GM10248 (cell line): ENCODE results near the gene EIF4A2.
A peak's percentile ranks its signal among the peaks of the same experiment; 100 is the strongest.
"Not testable (repeated sequence)": the region's sequence is repeated elsewhere in the genome, so short reads cannot be mapped to it uniquely, and the experiment has no call there.

Source experiments
- CTCF ChIA-PET: fragments of 300-600 bp; sonication (Branson Sonifier 250); formaldehyde crosslinking; extraction: SDS; loops from one replicate; lab custom pipeline; 2021; ENCODE audit warnings: antibody characterized with exemption; lab: Yijun Ruan, JAX
- POLR2A ChIA-PET: fragments of 350-650 bp; sonication (Branson Sonifier 250); formaldehyde crosslinking; extraction: SDS; loops from one replicate; lab custom pipeline; 2020; ENCODE audit warnings: antibody characterized with exemption; lab: Yijun Ruan, JAX
- DNase-seq: peaks from one replicate; pipeline ENCODE4 v3.0.0; 2012; ENCODE audit errors: extremely low spot score
- TF ChIP-seq, protein P1 (sequence below): IDR thresholded peaks from 2 replicates; pipeline ENCODE4 v1.5.1; 2012; ENCODE audit warnings: mild to moderate bottlenecking, low read depth; ENCODE audit errors: extremely low read depth, missing control alignments, control extremely low read depth

EIF4A2 gene

DNA sequence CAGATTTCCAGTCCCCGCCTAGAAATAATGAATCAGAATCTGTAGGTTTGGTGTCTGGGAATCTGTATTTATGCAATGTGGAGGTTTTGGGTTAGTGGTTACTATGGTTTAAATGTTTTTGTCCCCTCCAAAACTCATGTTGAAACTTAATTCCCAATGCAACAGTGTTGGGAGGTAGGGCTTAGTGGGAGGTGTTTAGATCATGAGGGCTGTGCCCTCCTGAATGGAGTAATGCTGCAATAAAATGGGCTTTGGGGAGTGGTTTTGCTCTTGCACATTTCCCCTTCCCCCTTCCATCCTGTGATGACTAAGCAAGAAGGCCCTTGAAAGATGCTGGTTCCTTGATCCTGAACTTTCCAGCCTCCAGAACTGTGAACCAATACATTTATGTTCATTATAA lies 32.1 kb downstream of the EIF4A2 start:
- POLR2A ChIA-PET = no interaction called here
- no peak for DNase-seq
- TF ChIP-seq, protein P1, sequence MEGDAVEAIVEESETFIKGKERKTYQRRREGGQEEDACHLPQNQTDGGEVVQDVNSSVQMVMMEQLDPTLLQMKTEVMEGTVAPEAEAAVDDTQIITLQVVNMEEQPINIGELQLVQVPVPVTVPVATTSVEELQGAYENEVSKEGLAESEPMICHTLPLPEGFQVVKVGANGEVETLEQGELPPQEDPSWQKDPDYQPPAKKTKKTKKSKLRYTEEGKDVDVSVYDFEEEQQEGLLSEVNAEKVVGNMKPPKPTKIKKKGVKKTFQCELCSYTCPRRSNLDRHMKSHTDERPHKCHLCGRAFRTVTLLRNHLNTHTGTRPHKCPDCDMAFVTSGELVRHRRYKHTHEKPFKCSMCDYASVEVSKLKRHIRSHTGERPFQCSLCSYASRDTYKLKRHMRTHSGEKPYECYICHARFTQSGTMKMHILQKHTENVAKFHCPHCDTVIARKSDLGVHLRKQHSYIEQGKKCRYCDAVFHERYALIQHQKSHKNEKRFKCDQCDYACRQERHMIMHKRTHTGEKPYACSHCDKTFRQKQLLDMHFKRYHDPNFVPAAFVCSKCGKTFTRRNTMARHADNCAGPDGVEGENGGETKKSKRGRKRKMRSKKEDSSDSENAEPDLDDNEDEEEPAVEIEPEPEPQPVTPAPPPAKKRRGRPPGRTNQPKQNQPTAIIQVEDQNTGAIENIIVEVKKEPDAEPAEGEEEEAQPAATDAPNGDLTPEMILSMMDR = no peak
- CTCF ChIA-PET = no interaction called here

DNA sequence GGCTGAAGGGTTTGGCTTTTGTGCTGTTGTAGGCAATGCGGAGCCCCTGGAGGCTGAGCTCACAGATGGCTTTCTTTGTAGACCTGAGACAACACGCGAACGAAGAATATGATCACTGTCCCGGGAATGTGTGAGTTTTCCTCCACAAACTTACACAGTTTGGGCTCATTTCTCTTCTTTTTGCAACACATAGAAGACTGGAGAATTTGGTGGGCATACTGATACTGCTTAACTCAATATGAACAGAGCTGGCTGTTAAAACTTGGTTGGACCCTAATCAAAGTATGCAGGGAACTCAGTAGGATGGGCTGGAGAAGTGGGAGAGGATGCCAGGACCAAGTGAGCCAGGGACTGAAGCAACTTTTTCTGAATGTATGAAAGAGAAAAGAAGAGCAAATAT lies 35.1 kb downstream of the EIF4A2 start:
- TF ChIP-seq, protein P1 = no peak
- ChIA-PET CTCF (interaction anchor here (0.8 to 11.1 kb wide), 3 partner anchors 9 to 204 kb away, joined by 3 to 202 read pairs (median 3); partner anchors contain the start of gene AHSG), POLR2A (no interaction called here)
- no peak for DNase-seq

DNA sequence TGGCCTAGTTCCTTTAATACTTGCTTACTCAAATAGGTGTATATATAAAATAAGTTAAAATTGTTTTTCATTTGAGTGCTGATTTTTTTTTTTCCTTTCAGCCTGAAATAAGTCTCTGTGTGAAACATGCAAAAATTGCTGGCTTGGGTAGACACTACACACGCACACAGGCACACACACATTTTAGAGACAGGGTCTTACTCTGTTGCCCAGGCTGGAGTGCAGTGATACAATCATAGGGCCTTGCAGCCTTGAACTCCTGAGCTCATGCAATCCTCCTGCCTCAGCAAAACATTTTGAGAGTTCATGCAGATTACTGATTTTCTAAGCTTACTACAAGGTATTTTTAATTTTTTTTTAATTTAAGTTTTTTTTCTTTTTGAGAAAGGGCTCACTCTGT lies 35.6 kb downstream of the EIF4A2 start:
- ChIA-PET POLR2A (no interaction called here), CTCF (interaction anchor here (1.4 to 11.1 kb wide), 2 partner anchors 31 to 205 kb away, joined by 3 to 202 read pairs; partner anchors contain the start of gene AHSG)
- no peak for DNase-seq
- TF ChIP-seq, protein P1 = no peak

DNA sequence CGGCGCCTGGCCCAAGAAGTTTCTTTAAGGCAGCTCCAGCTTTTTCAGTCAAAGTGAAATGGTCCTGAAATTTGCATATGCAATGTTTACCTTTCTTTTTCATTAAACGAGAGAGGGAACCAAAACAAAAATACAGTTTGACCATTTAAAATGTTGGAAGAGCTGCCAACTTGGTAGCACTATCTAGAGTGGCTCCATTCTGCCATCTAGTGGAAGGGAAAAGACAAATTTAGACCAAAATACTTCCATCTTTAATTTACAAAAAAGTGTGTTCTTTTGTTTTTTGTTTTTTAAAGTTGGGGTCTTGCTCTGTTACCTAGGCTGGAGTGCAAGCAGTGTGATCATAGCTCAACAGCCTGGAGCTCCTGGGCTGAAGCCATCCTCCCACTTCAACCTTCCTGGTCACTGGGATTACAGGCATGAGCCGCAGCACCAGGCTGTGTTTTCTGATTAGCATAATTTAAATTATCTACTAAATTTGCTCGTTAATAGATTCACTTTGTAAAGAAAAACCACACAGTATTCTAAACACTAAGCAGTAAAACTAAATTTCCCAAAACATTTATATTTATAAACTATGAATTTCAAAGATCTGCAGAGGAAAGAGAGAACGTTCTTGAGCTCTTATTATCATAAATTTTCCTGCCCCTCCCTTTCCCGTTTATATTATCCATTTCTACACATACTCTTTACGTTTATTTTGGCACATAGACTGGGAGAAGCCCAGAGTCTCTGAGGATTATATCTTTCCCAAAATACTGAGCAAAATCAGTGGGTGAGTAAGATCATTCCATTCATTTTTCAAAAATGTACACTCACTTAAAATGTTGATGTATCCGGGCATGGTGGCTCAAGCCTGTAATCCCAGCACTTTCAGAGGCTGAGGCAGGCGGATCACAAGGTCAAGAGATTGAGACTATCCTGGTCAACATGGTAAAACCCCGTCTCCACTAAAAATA lies 38.3 kb downstream of the EIF4A2 start:
- DNase-seq = peak; percentile 52
- CTCF ChIA-PET = interaction anchor here (0.6 to 11.1 kb wide), 35 partner anchors 9 to 1161 kb away, joined by 3 to 202 read pairs (median 3); partner anchors contain the start of gene AHSG
- TF ChIP-seq, protein P1 = peak; percentile 48
- POLR2A ChIA-PET = interaction anchor here (0.6 to 0.9 kb wide), 3 partner anchors 32 to 1226 kb away, joined by 3 to 5 read pairs (median 4); no protein-coding TSS in a partner anchor

DNA sequence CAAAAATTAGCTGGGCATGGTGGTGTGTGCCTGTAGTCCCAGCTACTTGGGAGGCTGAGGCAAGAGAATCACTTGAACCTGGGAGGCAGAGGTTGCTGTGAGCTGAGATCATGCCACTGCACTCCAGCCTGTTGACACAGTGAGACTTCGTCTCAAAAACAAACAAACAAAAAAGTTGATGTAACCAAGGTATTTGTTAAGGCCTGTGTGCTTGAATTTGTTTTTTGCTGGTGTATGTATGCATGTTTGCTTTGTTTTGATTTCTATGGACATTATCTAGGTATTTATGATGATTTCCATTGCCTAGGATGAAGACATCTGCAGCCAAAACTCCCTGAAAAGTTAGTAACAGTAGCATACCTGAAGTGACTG lies 39.0 kb downstream of the EIF4A2 start:
- POLR2A ChIA-PET, DNase-seq: not testable (repeated sequence)
- CTCF ChIA-PET = interaction anchor here (0.9 to 11.1 kb wide), 23 partner anchors 10 to 1162 kb away, joined by 3 to 202 read pairs (median 4); partner anchors contain the start of gene AHSG

DNA sequence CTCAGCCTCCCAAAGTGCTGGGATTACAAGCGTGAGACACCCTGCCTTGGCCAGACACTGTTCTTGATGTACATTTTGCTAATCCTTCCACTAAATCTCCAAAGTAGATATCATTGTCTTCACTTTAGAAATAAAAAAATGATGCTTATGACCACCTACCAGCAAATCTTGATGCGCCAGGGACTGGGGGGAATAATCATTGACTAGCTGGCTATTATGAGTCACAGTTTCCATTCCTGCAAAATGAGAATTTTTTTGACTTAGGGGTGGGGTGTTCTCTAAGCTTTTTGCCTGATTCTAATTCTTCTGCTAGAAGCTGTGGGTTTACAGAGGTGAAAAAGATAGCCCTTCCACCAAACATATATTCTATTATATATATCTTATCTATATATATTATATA lies 40.0 kb downstream of the EIF4A2 start:
- POLR2A ChIA-PET = no interaction called here
- DNase-seq = no peak
- TF ChIP-seq, protein P1 = no peak
- CTCF ChIA-PET = interaction anchor here (11.1 kb wide), 1 partner anchor 209 kb away, joined by 202 read pairs; the partner anchor contains the start of gene AHSG
